ENCODE measurements around the gene ACTBL2. TPM values are rescaled to one million over a fixed set of nuclear protein-coding genes. Genes with fewer than 3 reads are reported as not detected.
"Not testable (repeated sequence)": the region's sequence is repeated elsewhere in the genome, so short reads cannot be mapped to it uniquely, and the experiment has no call there.

ACTBL2 gene
- not detected in 2 replicates for total RNA-seq (2014; rRNA removed; shearing (Covaris generic))

- no peak within 1 kb of the TSS for H3K4me3 ChIP-seq (ENCODE audit: insufficient read depth, low read depth, low read length)
- no peaks in the 10 kb centered on the region for H3K27me3 ChIP-seq (ENCODE audit: control insufficient read depth, insufficient read depth, low read length)
- no peaks in the 10 kb centered on the region for H3K36me3 ChIP-seq (replicated peaks; ENCODE audit: control insufficient read depth, insufficient read depth, low read length)
- no peak for DNase-seq
Measured at GRCh38 chr5:57482671-57483106, at the start of gene ACTBL2. ACTBL2 (minus strand) TSS chr5:57482811; CDS start chr5:57482707, 104 bp downstream.

DNA sequence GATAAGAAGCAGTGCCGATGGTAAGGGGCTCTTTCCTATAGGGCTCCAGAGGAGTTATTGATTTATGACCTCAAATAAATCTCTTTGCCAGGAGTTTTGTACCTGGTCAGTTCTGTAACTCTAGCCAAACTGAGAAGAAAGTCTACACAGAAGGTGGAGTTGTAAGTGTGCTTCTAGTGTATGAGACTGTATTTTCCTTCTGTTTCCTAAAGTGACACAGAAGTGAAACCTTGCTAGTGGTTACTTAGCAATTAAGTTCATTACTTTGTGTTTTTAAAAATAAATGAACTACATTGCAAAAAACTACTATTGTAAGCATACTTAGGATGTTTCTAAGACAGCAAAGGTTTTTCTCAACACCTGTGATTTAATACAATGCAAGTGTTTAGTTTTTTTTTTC is 48.7 kb upstream of the ACTBL2 start:
- no peak for DNase-seq
- Histone ChIP-seq H3K36me3 (replicated peaks; ENCODE audit: control insufficient read depth, insufficient read depth, low read length) (no peaks in the 10 kb centered on the region), H3K4me3 (ENCODE audit: insufficient read depth, low read depth, low read length) (no peak overlapping the region), H3K27me3 (ENCODE audit: control insufficient read depth, insufficient read depth, low read length) (no peaks in the 10 kb centered on the region)

- no peak for DNase-seq
- Histone ChIP-seq H3K27me3 (ENCODE audit: control insufficient read depth, insufficient read depth, low read length) (no peaks in the 10 kb centered on the region), H3K36me3 (replicated peaks; ENCODE audit: control insufficient read depth, insufficient read depth, low read length) (no peaks in the 10 kb centered on the region), H3K4me3 (ENCODE audit: insufficient read depth, low read depth, low read length) (no peak overlapping the region)
Measured at GRCh38 chr5:57529864-57530263, 47.3 kb upstream of the ACTBL2 start.

- H3K27me3 ChIP-seq (ENCODE audit: control insufficient read depth, insufficient read depth, low read length) = no peaks in the 10 kb centered on the region
- DNase-seq = no peak
- no peak overlapping the region for H3K4me3 ChIP-seq (ENCODE audit: insufficient read depth, low read depth, low read length)
- no peaks in the 10 kb centered on the region for H3K36me3 ChIP-seq (replicated peaks; ENCODE audit: control insufficient read depth, insufficient read depth, low read length)
Measured at GRCh38 chr5:57527870-57528269, 45.3 kb upstream of the ACTBL2 start.

GRCh38 chr5:57524348-57525060 is 41.9 kb upstream of the ACTBL2 start:
- no peaks in the 10 kb centered on the region for H3K27me3 ChIP-seq (ENCODE audit: control insufficient read depth, insufficient read depth, low read length)
- H3K36me3 ChIP-seq (replicated peaks; ENCODE audit: control insufficient read depth, insufficient read depth, low read length) = no peaks in the 10 kb centered on the region
- no peak for DNase-seq
- H3K4me3 ChIP-seq (ENCODE audit: insufficient read depth, low read depth, low read length) = no peak overlapping the region

GRCh38 chr5:57522477-57522876 is 39.9 kb upstream of the ACTBL2 start:
- not testable (repeated sequence) for H3K4me3 ChIP-seq (ENCODE audit: insufficient read depth, low read depth, low read length); DNase-seq; H3K27me3 ChIP-seq (ENCODE audit: control insufficient read depth, insufficient read depth, low read length); H3K36me3 ChIP-seq (replicated peaks; ENCODE audit: control insufficient read depth, insufficient read depth, low read length)

DNA sequence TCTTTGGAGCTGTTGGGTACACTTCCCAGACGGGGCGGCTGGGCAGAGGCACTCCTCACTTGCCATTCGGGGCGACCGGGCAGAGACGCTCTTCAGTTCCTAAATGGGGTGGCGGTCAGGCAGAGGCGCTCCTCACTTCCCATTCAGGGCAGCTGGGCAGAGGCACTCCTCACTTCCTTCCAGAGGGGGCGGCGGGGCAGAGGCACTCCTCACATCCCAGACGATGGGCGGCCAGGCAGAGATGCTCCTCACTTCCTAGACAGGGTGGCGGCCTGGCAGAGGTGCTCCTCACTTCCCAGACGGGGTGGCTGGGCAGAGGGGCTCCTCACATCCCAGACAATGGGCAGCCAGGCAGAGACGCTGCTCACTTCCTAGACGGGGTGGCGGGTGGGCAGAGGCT is 35.8 kb upstream of the ACTBL2 start:
- not testable (repeated sequence) for H3K36me3 ChIP-seq (replicated peaks; ENCODE audit: control insufficient read depth, insufficient read depth, low read length); H3K4me3 ChIP-seq (ENCODE audit: insufficient read depth, low read depth, low read length); DNase-seq; H3K27me3 ChIP-seq (ENCODE audit: control insufficient read depth, insufficient read depth, low read length)

DNA sequence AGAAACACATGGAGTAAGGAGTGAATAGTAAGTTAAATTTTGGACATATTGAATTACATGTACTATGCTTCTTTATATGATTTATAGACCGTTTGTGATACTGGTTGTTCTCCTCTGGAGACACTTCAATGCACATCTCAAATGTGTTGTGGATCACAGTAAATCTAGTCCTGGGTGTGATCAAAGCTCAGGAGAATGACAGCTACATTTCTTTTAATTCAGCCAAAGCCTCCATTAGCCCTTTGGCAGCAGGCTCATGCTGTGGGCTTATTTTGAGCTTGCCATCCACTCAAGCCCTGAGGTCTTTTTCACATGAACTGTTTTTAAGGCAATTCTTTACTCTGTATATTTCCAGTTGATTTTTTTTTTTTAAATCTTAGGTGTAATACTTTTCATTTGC is 34.6 kb upstream of the ACTBL2 start:
- no peaks in the 10 kb centered on the region for H3K36me3 ChIP-seq (replicated peaks; ENCODE audit: control insufficient read depth, insufficient read depth, low read length)
- no peaks in the 10 kb centered on the region for H3K27me3 ChIP-seq (ENCODE audit: control insufficient read depth, insufficient read depth, low read length)
- no peak for DNase-seq
- no peak overlapping the region for H3K4me3 ChIP-seq (ENCODE audit: insufficient read depth, low read depth, low read length)

DNA sequence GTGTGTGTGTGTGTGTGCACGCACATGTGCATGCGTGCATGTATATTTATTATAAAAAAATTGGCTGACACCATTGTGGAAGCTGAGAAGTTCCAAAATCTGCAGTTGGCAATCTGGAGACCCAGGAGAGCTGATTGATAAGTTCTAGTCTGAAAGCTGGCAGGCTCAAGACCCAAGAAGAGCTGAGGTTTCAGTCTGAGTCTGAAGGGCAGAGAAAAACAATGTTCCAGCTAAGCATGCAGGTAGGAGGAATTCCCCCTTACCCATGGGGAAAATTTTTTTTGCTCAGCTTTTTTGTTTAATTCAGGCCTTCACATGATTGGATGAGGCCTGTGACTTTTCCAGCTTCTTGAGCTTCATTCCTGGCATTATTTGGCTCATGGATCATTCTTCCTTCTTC is 31.2 kb upstream of the ACTBL2 start:
- DNase-seq = no peak
- Histone ChIP-seq H3K36me3 (replicated peaks; ENCODE audit: control insufficient read depth, insufficient read depth, low read length) (no peaks in the 10 kb centered on the region), H3K27me3 (ENCODE audit: control insufficient read depth, insufficient read depth, low read length) (no peaks in the 10 kb centered on the region), H3K4me3 (ENCODE audit: insufficient read depth, low read depth, low read length) (no peak overlapping the region)

DNA sequence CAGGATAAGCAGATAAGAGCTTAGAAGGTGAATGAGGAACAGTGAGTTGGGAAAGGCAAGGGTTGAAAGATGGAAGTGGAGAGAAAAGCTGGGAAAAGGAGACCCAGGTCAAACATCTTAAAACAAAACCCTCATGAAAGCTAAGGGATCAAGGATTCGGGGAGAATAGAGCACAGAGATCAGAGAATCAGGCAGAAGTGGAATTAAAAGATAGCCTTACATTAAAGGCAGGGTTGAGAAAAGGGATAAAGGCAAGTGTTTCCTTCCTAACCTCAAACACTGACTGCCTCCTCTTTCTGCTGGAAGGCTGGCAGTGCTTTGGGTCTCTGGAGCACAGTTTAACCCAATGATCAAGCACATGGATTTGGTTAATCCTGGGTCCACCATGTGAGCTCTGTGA is 28.7 kb upstream of the ACTBL2 start:
- Histone ChIP-seq H3K27me3 (ENCODE audit: control insufficient read depth, insufficient read depth, low read length) (no peaks in the 10 kb centered on the region), H3K36me3 (replicated peaks; ENCODE audit: control insufficient read depth, insufficient read depth, low read length) (no peaks in the 10 kb centered on the region), H3K4me3 (ENCODE audit: insufficient read depth, low read depth, low read length) (no peak overlapping the region)
- DNase-seq = no peak

- no peaks in the 10 kb centered on the region for H3K27me3 ChIP-seq (ENCODE audit: control insufficient read depth, insufficient read depth, low read length)
- H3K4me3 ChIP-seq (ENCODE audit: insufficient read depth, low read depth, low read length) = no peak overlapping the region
- DNase-seq = no peak
- no peaks in the 10 kb centered on the region for H3K36me3 ChIP-seq (replicated peaks; ENCODE audit: control insufficient read depth, insufficient read depth, low read length)
Measured at GRCh38 chr5:57509501-57510260, 27.1 kb upstream of the ACTBL2 start.

DNA sequence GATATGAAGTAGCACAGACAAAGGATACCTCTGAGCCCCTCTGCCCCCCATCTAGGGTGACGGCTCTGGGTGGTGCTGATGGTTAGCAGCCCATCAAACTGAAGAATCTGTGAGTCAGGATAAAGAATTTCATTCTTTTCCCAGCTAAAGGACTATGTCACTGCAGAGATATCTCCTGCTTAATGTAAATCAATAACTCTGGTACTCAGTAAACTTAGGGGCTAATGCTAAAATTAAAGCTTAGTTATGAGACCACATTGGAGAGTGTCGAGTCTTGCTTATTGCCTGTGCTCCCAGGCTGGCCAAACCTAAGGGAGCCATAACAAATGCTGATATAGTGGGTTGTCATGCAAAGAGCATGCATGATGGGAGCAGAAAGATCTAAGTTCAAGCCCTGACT is 25.6 kb upstream of the ACTBL2 start:
- no peak overlapping the region for H3K4me3 ChIP-seq (ENCODE audit: insufficient read depth, low read depth, low read length)
- no peaks in the 10 kb centered on the region for H3K27me3 ChIP-seq (ENCODE audit: control insufficient read depth, insufficient read depth, low read length)
- DNase-seq = no peak
- H3K36me3 ChIP-seq (replicated peaks; ENCODE audit: control insufficient read depth, insufficient read depth, low read length) = no peaks in the 10 kb centered on the region

DNA sequence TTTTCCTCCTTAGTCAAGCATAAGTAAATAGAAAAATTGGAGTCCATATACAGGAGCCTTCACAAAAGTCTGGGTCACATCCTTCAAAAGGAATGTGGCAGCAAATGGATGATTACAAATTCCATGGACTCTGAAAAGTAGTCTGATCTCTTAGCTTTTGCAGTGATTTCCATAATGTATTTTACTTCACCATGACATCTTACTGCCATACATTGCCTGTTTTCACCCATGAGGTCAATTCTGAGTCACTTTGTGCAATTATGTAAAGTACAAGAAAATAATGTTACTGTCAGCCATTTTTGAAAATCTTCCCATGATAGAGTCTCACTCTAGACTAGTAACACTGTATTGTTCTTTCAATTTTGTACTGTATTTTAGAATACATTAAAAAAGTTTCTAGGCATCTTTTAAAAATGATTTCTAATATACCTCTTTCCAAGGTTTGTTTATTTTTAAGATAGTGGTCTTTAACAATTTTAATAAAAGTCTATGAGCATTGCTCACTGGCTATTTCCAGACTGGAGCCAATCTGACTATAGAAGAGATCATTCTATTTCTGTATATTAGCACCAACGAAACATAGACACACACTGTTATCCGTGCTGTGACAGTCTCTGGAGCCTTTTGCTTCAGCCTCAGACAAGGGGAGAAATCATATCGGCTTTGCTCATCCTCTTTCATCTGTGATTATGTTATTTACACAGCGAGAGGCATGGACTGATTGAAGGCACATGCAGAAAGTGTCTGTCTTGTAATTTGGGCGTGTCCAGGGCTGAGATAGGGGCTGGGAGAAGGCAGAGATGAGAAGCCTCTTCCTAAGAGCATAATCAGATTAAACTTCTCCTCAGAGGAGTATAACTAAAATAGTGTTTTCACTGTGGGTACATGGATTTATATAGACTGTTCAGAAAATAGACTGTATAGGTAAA is 22.9 kb upstream of the ACTBL2 start:
- no peak for DNase-seq
- no peaks in the 10 kb centered on the region for H3K27me3 ChIP-seq (ENCODE audit: control insufficient read depth, insufficient read depth, low read length)
- no peak overlapping the region for H3K4me3 ChIP-seq (ENCODE audit: insufficient read depth, low read depth, low read length)
- H3K36me3 ChIP-seq (replicated peaks; ENCODE audit: control insufficient read depth, insufficient read depth, low read length) = no peaks in the 10 kb centered on the region

DNA sequence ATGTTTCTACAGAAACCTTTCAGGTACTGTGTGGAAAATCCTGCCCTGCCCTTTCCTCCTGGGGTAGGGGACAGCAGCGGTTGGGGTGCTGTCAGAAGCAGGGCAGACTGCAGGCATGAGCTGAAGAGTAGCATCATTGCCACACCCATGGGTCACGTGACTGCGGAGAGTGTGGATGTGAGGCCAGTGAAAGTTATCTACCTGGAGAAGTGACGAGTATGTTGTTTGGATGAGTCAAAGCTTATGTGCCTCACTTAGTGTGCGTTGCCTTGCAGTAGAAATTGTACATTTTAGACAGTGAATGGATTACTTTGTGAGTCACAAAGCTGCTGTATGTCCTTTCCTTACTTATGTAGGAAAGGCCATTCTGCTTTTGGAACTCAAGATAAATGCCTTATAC is 21.7 kb upstream of the ACTBL2 start:
- no peaks in the 10 kb centered on the region for H3K36me3 ChIP-seq (replicated peaks; ENCODE audit: control insufficient read depth, insufficient read depth, low read length)
- DNase-seq = no peak

More for the DNA sequence above, 21.7 kb upstream of the ACTBL2 start:
- H3K4me3 ChIP-seq (ENCODE audit: insufficient read depth, low read depth, low read length) = no peak overlapping the region
- H3K27me3 ChIP-seq (ENCODE audit: control insufficient read depth, insufficient read depth, low read length) = no peaks in the 10 kb centered on the region
